GM21619 (cell line): ENCODE measurements around the gene S100A12.

Experiments
- ATAC-seq: cut with Tn5 transposase; IDR thresholded peaks from one replicate; pipeline ENCODE4 v1.9.1; 2021; ENCODE audit not compliant: unreplicated experiment

The S100A12 gene

GRCh38 chr1:153337980-153338853 lies 37.2 kb downstream of the S100A12 start:
- ATAC-seq = no peak

GRCh38 chr1:153336650-153337049 lies 38.8 kb downstream of the S100A12 start:
- no peak for ATAC-seq

- ATAC-seq = no peak
Measured at GRCh38 chr1:153333902-153334301, 41.5 kb downstream of the S100A12 start.

GRCh38 chr1:153324912-153325311 lies 50.5 kb downstream of the S100A12 start:
- ATAC-seq = no peak
